A673 (cell line): ENCODE data around the gene CMBL.

ENCODE experiments used
- EZH2 ChIP-seq: fragments of 200-600 bp; sonication (generic); IDR thresholded peaks from 2 replicates; pipeline ENCODE4 v1.6.1; 2017; ENCODE audit warnings: borderline replicate concordance, low read depth, mild to moderate bottlenecking, mixed read lengths, antibody characterized with exemption, low read length; ENCODE audit not compliant: poor library complexity, severe bottlenecking
- TF ChIP-seq, protein P1 (sequence below): fragments of 300-800, 200-600 bp; sonication (generic); conservative IDR thresholded peaks from 2 replicates; pipeline ENCODE4 v1.5.1; 2017; ENCODE audit warnings: low read depth, mild to moderate bottlenecking, antibody characterized with exemption, low read length, moderate library complexity, mixed read lengths

DNA sequence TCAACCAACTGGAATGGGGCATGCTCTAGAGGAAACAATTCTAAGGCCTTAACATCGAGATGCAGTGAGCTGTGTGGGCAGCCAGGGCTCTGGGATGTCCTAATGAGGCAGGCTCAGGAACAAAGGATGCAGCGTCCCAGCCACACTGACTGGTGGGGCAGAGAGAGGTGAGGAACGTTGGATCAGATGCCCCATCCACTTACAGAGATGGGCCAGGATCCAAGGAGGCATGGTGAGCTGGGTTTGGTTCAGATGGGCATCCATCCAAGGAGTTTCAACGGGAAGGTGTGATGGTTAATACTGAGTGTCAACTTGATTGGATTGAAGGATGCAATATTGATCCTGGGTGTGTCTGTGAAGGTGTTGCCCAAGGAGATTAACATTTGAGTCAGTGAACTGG lies 30.3 kb upstream of the CMBL start:
- TF ChIP-seq, protein P1, sequence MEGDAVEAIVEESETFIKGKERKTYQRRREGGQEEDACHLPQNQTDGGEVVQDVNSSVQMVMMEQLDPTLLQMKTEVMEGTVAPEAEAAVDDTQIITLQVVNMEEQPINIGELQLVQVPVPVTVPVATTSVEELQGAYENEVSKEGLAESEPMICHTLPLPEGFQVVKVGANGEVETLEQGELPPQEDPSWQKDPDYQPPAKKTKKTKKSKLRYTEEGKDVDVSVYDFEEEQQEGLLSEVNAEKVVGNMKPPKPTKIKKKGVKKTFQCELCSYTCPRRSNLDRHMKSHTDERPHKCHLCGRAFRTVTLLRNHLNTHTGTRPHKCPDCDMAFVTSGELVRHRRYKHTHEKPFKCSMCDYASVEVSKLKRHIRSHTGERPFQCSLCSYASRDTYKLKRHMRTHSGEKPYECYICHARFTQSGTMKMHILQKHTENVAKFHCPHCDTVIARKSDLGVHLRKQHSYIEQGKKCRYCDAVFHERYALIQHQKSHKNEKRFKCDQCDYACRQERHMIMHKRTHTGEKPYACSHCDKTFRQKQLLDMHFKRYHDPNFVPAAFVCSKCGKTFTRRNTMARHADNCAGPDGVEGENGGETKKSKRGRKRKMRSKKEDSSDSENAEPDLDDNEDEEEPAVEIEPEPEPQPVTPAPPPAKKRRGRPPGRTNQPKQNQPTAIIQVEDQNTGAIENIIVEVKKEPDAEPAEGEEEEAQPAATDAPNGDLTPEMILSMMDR = no peak
- TF ChIP-seq EZH2 = no peak
